ENCODE data around the gene SSNA1. TPM values are rescaled to one million over a fixed set of nuclear protein-coding genes. Genes with fewer than 3 reads are reported as not detected.

Gene SSNA1
- total RNA-seq, 4 donors from 2014 or later, result 42.0 to 97.5 (median 62.8) TPM

GRCh38 chr9:137192448-137192780 is 3.9 kb downstream of the SSNA1 start:
- TF ChIP-seq CTCF (IDR thresholded peaks at IDR 0.05), result no peak
- TF ChIP-seq POLR2A (IDR thresholded peaks at IDR 0.05), result no peak
- no peak overlapping the region for H3K27ac ChIP-seq
- DNase-seq, result no peak
- H3K27me3 ChIP-seq, result no peaks in the 10 kb centered on the region
- intact Hi-C loops (cut with DNase I), result no loop called here
- WGBS, 2 donors, result 84% methylated on average over 7 to 10 of the region's 10 CpGs
- H3K4me3 ChIP-seq (replicated peaks in 1 of 3), result no peak overlapping the region
- H3K36me3 ChIP-seq, result peaks cover 8 to 10% of the 10 kb centered on the region in 2 donors
- H3K4me1 ChIP-seq, result peaks cover 18 to 23% of the 10 kb centered on the region in 2 donors
- H3K9me3 ChIP-seq, result no peaks in the 10 kb centered on the region

DNA sequence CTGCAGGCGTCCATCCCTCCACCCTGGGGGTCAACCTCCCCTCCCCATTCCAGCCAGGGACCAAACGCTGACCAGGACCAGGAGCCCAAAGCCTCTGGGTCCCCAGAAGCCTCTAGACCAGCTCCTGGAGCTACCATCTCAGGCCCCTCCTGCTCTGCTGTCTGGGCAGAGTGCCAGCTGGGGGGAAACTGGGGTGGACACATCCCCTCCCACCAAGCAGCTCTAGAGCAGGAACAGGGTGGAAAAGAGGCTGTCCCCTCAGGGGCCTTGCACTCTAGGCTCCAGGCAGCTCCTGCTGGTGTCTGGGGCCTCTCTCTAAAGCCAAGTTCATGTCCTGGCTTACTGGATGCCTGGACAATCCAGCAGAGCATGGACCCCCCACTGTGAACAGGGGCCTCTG is 4.4 kb downstream of the SSNA1 start:
- Histone ChIP-seq H3K9me3 (no peaks in the 10 kb centered on the region), H3K4me1 (peaks cover 14 to 23% of the 10 kb centered on the region in 2 donors), H3K36me3 (peaks cover 8 to 10% of the 10 kb centered on the region in 2 donors), H3K4me3 (replicated peaks in 1 of 3) (no peak overlapping the region), H3K27me3 (no peaks in the 10 kb centered on the region), H3K27ac (no peak overlapping the region)
- intact Hi-C loops (cut with DNase I), result no loop called here
- TF ChIP-seq POLR2A (IDR thresholded peaks at IDR 0.05) (no peak), CTCF (IDR thresholded peaks at IDR 0.05) (no peak)
- WGBS, 2 donors, result no CpG with 5 or more reads among the region's 2 CpGs
- DNase-seq, result no peak

- peaks cover 8 to 10% of the 10 kb centered on the region in 2 donors for H3K36me3 ChIP-seq
- peaks cover 22 to 32% of the 10 kb centered on the region in 2 donors for H3K4me1 ChIP-seq
- no peaks in the 10 kb centered on the region for H3K9me3 ChIP-seq
- no peak for TF ChIP-seq POLR2A (IDR thresholded peaks at IDR 0.05)
- WGBS, 2 donors, result 79 to 86% methylated on average over 7 to 10 of the region's 14 CpGs
- intact Hi-C loops (cut with DNase I), result no loop called here
- H3K4me3 ChIP-seq (replicated peaks in 1 of 3), result no peak overlapping the region
- H3K27ac ChIP-seq, result no peak overlapping the region
- DNase-seq, result no peak
- H3K27me3 ChIP-seq, result no peaks in the 10 kb centered on the region
Measured at GRCh38 chr9:137193771-137194170, 5.3 kb downstream of the SSNA1 start.

DNA sequence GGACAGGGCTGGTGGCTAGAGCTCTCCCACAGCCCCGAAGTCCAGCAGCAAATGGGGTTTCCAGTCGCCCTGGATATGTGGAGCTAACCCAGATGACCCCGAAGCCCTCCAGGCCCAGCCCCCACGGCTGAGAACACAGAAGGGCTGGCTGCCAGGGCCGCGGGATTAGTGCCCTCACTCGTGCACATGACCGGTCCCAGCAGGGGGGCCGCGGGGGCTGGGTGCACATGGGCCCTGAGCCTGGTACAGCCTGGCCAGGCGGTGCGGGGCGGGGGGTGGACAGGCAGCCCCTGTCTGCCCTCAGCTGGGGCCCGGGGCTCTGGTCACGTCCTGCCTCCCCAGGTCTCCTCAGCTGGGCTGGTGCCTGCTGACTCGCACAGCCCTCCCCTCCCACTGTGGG is 5.9 kb downstream of the SSNA1 start:
- H3K4me1 ChIP-seq, result peaks cover 24 to 36% of the 10 kb centered on the region in 2 donors

GRCh38 chr9:137194909-137195308 is 6.4 kb downstream of the SSNA1 start:
- H3K9me3 ChIP-seq, result no peaks in the 10 kb centered on the region
- peaks cover 24 to 35% of the 10 kb centered on the region in 2 donors for H3K4me1 ChIP-seq
- no peaks in the 10 kb centered on the region for H3K27me3 ChIP-seq
- intact Hi-C loops (cut with DNase I), result no loop called here
- no peak overlapping the region for H3K4me3 ChIP-seq (replicated peaks in 1 of 3)
- no peak for DNase-seq
- H3K27ac ChIP-seq, result no peak overlapping the region
- 74 to 80% methylated on average over 10 of the region's 10 CpGs for WGBS, 2 donors
- TF ChIP-seq POLR2A (IDR thresholded peaks at IDR 0.05) (no peak), CTCF (IDR thresholded peaks at IDR 0.05) (no peak)
- peaks cover 7 to 9% of the 10 kb centered on the region in 2 donors for H3K36me3 ChIP-seq

More for the DNA sequence above, 5.9 kb downstream of the SSNA1 start:
- no peaks in the 10 kb centered on the region for H3K27me3 ChIP-seq
- 60% methylated on average over 1 of the region's 16 CpGs; no CpG with 5 or more reads in 1 of the 2 donors for WGBS, 2 donors
- no peak for TF ChIP-seq POLR2A (IDR thresholded peaks at IDR 0.05)
- no peak for TF ChIP-seq CTCF (IDR thresholded peaks at IDR 0.05)
- H3K9me3 ChIP-seq, result no peaks in the 10 kb centered on the region
- H3K36me3 ChIP-seq, result peaks cover 8 to 10% of the 10 kb centered on the region in 2 donors
- H3K4me3 ChIP-seq (replicated peaks in 1 of 3), result no peak overlapping the region
- intact Hi-C loops (cut with DNase I), result no loop called here
- peak; percentile 36 to 49 for DNase-seq
- no peak overlapping the region for H3K27ac ChIP-seq

Data from thyroid gland (tissue), 4 donors.